Tibial nerve (tissue), 4 donors: ENCODE data around the gene TRIOBP. TPM values are rescaled to one million over a fixed set of nuclear protein-coding genes. Genes with fewer than 3 reads are reported as not detected.
A peak's percentile ranks its signal among the peaks of the same experiment; 100 is the strongest.

Source experiments
- DNase-seq, 2 donors: peaks; one replicate each; pipeline ENCODE4 v3.0.0-alpha.2; 2019; ENCODE audit warnings: low spot score in 2 of 2
- H3K27ac ChIP-seq, 4 donors: fragments of 200-600 bp; sonication (generic) in 3 of 4; one replicate each; pipeline ENCODE4 v1.5.1; 2017 to 2019; ENCODE audit warnings: mild to moderate bottlenecking in 1 of 4
- H3K27me3 ChIP-seq, 2 donors: fragments of 200-600 bp; sonication (generic) in 1 of 2; one replicate each; pipeline versions ENCODE4 v1.5.1 to v1.6.0; 2017 to 2019
- H3K36me3 ChIP-seq, 3 donors: fragments of 200-600 bp; sonication (generic); one replicate each; pipeline ENCODE4 v1.5.1; 2018 to 2019
- H3K4me1 ChIP-seq, 4 donors: fragments of 200-600 bp; sonication (generic) in 3 of 4; one replicate each; pipeline ENCODE4 v1.5.1; 2017 to 2019
- H3K4me3 ChIP-seq, 4 donors: fragments of 200-600 bp; sonication (generic) in 3 of 4; one replicate each; pipeline ENCODE4 v1.5.1; 2017 to 2019; ENCODE audit warnings: mild to moderate bottlenecking in 1 of 4, moderate library complexity in 1 of 4
- H3K9me3 ChIP-seq, 4 donors: fragments of 200-600 bp; sonication (generic) in 3 of 4; one replicate each; pipeline ENCODE4 v1.5.1; 2017 to 2019
- EP300 ChIP-seq, 2 donors: sonication (generic); formaldehyde crosslinking; IDR thresholded peaks; one replicate each; pipeline ENCODE4 v1.6.1; 2017; ENCODE audit warnings: antibody characterized with exemption in 2 of 2, mild to moderate bottlenecking in 1 of 2
- POLR2A ChIP-seq, 2 donors: fragments of 450-650 bp; IDR thresholded peaks; one replicate each; pipeline ENCODE4 v1.6.1; 2017; ENCODE audit warnings: antibody characterized with exemption in 2 of 2, mild to moderate bottlenecking in 2 of 2, moderate library complexity in 2 of 2
- WGBS, 2 donors: methylation state at CpG; one replicate each; pipeline ENCODE4 v1.1.5; 2018; 5-methylcytosine and 5-hydroxymethylcytosine counted together
- total RNA-seq, 4 donors: library from RNA; depleted of rRNA; stranded (reverse); fragments of >200 nt; gene quantifications; one replicate each; pipeline ENCODE4 v1.1.0, GENCODE V29; 2016
- TF ChIP-seq, protein P1 (sequence below), 5 experiments: fragments of 200-600 bp in 3 of 5; fragments of 450-650 bp in 2 of 5; sonication (generic) in 3 of 5; IDR thresholded peaks; one replicate each; pipeline ENCODE4 v1.5.1; 2016 to 2019; ENCODE audit warnings: antibody characterized with exemption in 5 of 5, mild to moderate bottlenecking in 3 of 5, moderate library complexity in 2 of 5

Gene TRIOBP
- total RNA-seq, 4 donors from 2014 or later: 140 to 160 (median 151) TPM

DNA sequence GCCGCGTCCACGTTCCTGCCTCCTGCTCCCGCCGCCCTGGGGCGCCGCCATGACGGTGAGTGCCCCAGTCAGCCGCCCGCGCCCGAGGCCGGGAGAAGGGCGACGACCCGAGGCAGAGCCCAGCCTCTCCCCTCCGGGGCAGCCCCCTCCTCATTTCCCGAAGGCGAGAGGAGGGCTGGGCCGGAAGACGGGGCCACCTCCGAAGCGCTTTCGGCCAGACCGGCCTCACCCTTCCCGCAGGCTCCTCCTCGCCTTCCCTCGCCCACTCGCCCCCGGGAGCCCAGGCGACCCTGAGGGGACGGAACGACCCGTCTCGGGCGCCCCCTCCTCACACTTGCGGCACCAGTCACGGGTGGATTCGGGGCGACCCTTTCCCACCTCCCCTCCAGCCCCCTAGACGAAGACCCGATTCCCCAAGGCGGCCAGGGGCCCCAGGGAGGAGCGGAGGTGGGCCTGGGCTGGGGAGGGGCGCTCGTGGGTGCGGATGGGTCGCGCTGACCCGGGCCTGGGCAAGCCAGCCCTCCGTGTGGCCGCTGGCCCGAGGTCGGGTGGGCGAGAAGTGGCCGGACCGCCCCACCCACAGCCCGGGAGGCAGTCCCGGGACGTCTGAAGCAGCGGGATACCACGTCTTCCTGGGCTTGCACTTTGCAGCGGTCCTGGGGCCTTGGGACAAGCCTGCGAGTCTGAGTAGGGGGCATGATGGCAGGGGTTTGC lies 49.7 kb downstream of the TRIOBP start:
- no peaks in the 10 kb centered on the region for H3K9me3 ChIP-seq
- peak overlapping the region; percentile 70 to 99 (median 94) for H3K4me3 ChIP-seq
- peak overlapping the region; percentile 87 to 97 (median 96) for H3K27ac ChIP-seq
- 0 to 1% methylated on average over 24 to 49 of the region's 64 CpGs for WGBS, 2 donors
- no peaks in the 10 kb centered on the region for H3K36me3 ChIP-seq
- no peaks in the 10 kb centered on the region for H3K27me3 ChIP-seq
- TF ChIP-seq POLR2A (IDR thresholded peaks at IDR 0.05) (no peak), EP300 (IDR thresholded peaks at IDR 0.05) (no peak)
- TF ChIP-seq, protein P1, sequence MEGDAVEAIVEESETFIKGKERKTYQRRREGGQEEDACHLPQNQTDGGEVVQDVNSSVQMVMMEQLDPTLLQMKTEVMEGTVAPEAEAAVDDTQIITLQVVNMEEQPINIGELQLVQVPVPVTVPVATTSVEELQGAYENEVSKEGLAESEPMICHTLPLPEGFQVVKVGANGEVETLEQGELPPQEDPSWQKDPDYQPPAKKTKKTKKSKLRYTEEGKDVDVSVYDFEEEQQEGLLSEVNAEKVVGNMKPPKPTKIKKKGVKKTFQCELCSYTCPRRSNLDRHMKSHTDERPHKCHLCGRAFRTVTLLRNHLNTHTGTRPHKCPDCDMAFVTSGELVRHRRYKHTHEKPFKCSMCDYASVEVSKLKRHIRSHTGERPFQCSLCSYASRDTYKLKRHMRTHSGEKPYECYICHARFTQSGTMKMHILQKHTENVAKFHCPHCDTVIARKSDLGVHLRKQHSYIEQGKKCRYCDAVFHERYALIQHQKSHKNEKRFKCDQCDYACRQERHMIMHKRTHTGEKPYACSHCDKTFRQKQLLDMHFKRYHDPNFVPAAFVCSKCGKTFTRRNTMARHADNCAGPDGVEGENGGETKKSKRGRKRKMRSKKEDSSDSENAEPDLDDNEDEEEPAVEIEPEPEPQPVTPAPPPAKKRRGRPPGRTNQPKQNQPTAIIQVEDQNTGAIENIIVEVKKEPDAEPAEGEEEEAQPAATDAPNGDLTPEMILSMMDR (IDR thresholded peaks at IDR 0.05): no peak
- no peak for DNase-seq
- peaks cover 4 to 82% (median 49%) of the 10 kb centered on the region in 4 donors for H3K4me1 ChIP-seq

DNA sequence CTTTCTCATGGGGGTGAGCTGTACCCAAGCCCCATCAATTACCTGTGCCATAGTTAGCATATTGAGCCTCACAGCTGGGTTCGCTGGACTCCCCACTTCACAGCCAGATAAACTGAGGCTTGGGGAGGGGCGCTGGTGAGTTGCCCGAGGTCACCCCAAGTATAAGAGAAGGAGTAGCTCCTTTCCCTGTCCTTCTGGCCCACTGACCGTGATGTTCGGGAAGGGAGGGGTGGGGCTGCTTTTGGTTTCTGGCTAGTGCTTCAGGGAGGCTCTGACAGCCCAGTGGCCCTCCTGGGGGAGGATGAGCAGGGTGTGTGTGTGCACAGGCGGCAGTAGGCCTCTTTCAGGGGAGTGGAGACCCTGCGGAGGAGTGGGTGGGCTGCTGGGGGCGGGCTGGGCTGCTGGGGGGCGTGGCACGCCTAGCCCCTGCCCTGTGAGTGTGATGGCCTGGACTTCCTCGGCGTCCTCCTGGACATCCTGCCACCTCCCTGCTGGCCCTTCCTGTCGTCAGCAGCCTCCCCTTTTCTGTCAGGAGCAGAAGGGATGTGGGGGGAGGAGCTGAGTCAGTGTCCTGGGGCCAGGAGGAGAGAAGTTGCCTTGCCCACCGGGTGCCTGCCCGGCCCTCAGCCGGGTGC lies 50.3 kb downstream of the TRIOBP start:
- Histone ChIP-seq H3K9me3 (no peaks in the 10 kb centered on the region), H3K36me3 (no peaks in the 10 kb centered on the region), H3K27me3 (no peaks in the 10 kb centered on the region), H3K4me1 (peaks cover 5 to 85% (median 55%) of the 10 kb centered on the region in 4 donors), H3K4me3 (peak overlapping the region; percentile 70 to 99 (median 94)), H3K27ac (peak overlapping the region; percentile 87 to 97 (median 96))
- TF ChIP-seq, protein P1 (IDR thresholded peaks at IDR 0.05): no peak
- TF ChIP-seq POLR2A (IDR thresholded peaks at IDR 0.05): no peak
- TF ChIP-seq EP300 (IDR thresholded peaks at IDR 0.05): no peak
- WGBS, 2 donors: 1 to 7% methylated on average over 10 to 13 of the region's 16 CpGs
- peak in 1 of 2 donors; percentile 50 for DNase-seq

GRCh38 chr22:37747715-37748100 lies 50.9 kb downstream of the TRIOBP start:
- no peaks in the 10 kb centered on the region for H3K36me3 ChIP-seq
- no peaks in the 10 kb centered on the region for H3K27me3 ChIP-seq
- peaks cover 5 to 85% (median 59%) of the 10 kb centered on the region in 4 donors for H3K4me1 ChIP-seq
- DNase-seq: no peak
- H3K4me3 ChIP-seq: peak overlapping the region; percentile 70 to 99 (median 94)
- TF ChIP-seq POLR2A (IDR thresholded peaks at IDR 0.05) (no peak), EP300 (IDR thresholded peaks at IDR 0.05) (no peak)
- TF ChIP-seq, protein P1 (IDR thresholded peaks at IDR 0.05): no peak
- H3K27ac ChIP-seq: peak overlapping the region; percentile 87 to 97 (median 96)
- WGBS, 2 donors: 38 to 43% methylated on average over 8 of the region's 8 CpGs
- no peaks in the 10 kb centered on the region for H3K9me3 ChIP-seq

DNA sequence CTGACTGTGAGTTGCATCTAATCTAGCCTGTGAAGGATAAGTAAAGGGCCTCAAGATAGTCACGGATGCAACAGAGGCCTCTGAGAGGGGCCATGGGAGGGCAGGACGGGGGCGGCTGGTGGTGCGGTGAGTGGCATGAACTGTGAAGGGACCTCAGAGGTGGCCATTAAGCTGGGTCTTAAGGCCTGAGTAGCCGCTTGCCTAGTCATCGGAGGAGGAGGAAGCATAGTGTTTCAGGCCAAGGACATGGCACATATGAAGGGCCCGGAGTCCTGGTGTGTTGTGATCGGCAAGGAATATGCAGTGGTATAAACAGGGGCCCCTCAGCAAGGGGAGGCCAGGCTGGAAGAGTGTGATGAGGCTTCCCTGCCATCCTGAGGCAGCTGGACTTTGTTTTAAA lies 51.8 kb downstream of the TRIOBP start:
- H3K4me1 ChIP-seq: peaks cover 5 to 85% (median 69%) of the 10 kb centered on the region in 4 donors
- H3K4me3 ChIP-seq: peak overlapping the region in 1 of 4 donors; percentile 70
- H3K9me3 ChIP-seq: no peaks in the 10 kb centered on the region
- H3K27ac ChIP-seq: peak overlapping the region; percentile 11 to 97 (median 96)
- 51 to 54% methylated on average over 8 of the region's 8 CpGs for WGBS, 2 donors
- no peaks in the 10 kb centered on the region for H3K36me3 ChIP-seq
- H3K27me3 ChIP-seq: no peaks in the 10 kb centered on the region
- TF ChIP-seq, protein P1 (IDR thresholded peaks at IDR 0.05): no peak
- TF ChIP-seq POLR2A (IDR thresholded peaks at IDR 0.05) (no peak), EP300 (IDR thresholded peaks at IDR 0.05) (no peak)
- no peak for DNase-seq

DNA sequence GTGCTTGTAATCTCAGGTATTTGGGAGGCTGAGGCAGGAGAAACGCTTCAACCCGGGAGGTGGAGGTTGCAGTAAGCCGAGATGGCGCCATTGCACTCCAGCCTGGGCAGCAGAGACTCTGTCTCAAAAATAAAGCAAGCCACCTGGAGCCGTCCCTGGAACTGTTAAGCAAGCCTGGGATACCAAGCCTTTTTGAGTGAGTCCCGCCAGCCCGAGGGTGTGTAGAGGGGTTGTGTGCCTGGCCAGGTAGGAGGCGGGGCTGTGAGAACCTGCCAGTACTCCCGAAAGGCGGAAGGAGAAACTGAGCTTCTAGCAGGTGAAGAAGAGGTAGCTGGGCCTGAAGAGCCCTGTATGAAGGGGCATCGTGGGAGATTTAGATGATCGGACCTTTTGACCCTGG lies 52.4 kb downstream of the TRIOBP start:
- Histone ChIP-seq H3K4me1 (peaks cover 5 to 87% (median 73%) of the 10 kb centered on the region in 4 donors), H3K27me3 (no peaks in the 10 kb centered on the region), H3K4me3 (no peak overlapping the region), H3K9me3 (no peaks in the 10 kb centered on the region), H3K27ac (peak overlapping the region in 3 of 4 donors; percentile 94 to 97 (median 97)), H3K36me3 (no peaks in the 10 kb centered on the region)
- TF ChIP-seq, protein P1 (IDR thresholded peaks at IDR 0.05): no peak
- TF ChIP-seq POLR2A (IDR thresholded peaks at IDR 0.05): no peak
- no peak for TF ChIP-seq EP300 (IDR thresholded peaks at IDR 0.05)
- 82 to 83% methylated on average over 12 of the region's 12 CpGs for WGBS, 2 donors
- no peak for DNase-seq
